ENCODE data around the gene SLFN12. TPM values are rescaled to one million over a fixed set of nuclear protein-coding genes. Genes with fewer than 3 reads are reported as not detected.
A peak's percentile ranks its signal among the peaks of the same experiment; 100 is the strongest.

Gene SLFN12
- total RNA-seq, result 10 to 100 TPM in 5 of 6 donors, 1 to 10 TPM in 1; 7.0 to 26.2 (median 12.3) TPM

GRCh38 chr17:35432176-35433074 lies at the start of gene SLFN12:
Gene SLFN12 (minus strand): TSS chr17:35432500. CDS start chr17:35423028, 9,472 bp downstream.
- Histone ChIP-seq H3K4me1 (peaks cover 21 to 35% (median 26%) of the 10 kb centered on the region in 4 donors), H3K27ac (peak within 1 kb of the TSS; percentile 84 to 91 (median 88)), H3K36me3 (no peaks in the 10 kb centered on the region), H3K27me3 (no peaks in the 10 kb centered on the region), H3K9me3 (no peaks in the 10 kb centered on the region), H3K4me3 (peak within 1 kb of the TSS; percentile 45 to 68 (median 58))
- ATAC-seq (ENCODE audit: low FRiP score in 2 of 2), result peak; percentile 94
- WGBS, 2 donors, result 7 to 20% methylated on average over 22 of the region's 22 CpGs
- peak in 1 of 6 experiments; percentile 3 for TF ChIP-seq CTCF (IDR thresholded peaks at IDR 0.05)
- TF ChIP-seq POLR2AphosphoS5 (IDR thresholded peaks at IDR 0.05), result peak in 1 of 2 donors; percentile 22
- peak in 1 of 4 donors; percentile 53 for TF ChIP-seq POLR2A (IDR thresholded peaks at IDR 0.05)
- no peak for TF ChIP-seq EP300 (IDR thresholded peaks at IDR 0.05)
- peak in 1 of 2 donors; percentile 80 for DNase-seq

GRCh38 chr17:35479271-35479670 lies 47.0 kb upstream of the SLFN12 start:
- no peak for TF ChIP-seq POLR2A (IDR thresholded peaks at IDR 0.05)
- TF ChIP-seq POLR2AphosphoS5 (IDR thresholded peaks at IDR 0.05), result no peak
- TF ChIP-seq EP300 (IDR thresholded peaks at IDR 0.05), result no peak
- no peak for TF ChIP-seq CTCF (IDR thresholded peaks at IDR 0.05)
- Histone ChIP-seq H3K36me3 (no peaks in the 10 kb centered on the region), H3K9me3 (no peaks in the 10 kb centered on the region), H3K27me3 (no peaks in the 10 kb centered on the region), H3K4me1 (no peaks in the 10 kb centered on the region), H3K27ac (no peak overlapping the region), H3K4me3 (no peak overlapping the region)
- WGBS, 2 donors, result 73 to 76% methylated on average over 5 of the region's 5 CpGs
- DNase-seq (no peak), ATAC-seq (ENCODE audit: low FRiP score in 2 of 2) (no peak)

GRCh38 chr17:35477248-35477647 lies 44.9 kb upstream of the SLFN12 start:
- 69 to 84% methylated on average over 5 of the region's 5 CpGs for WGBS, 2 donors

GRCh38 chr17:35476283-35476820 lies 44.1 kb upstream of the SLFN12 start:
- ATAC-seq (ENCODE audit: low FRiP score in 2 of 2) (no peak), DNase-seq (no peak)
- Histone ChIP-seq H3K27ac (no peak overlapping the region), H3K4me3 (no peak overlapping the region), H3K36me3 (no peaks in the 10 kb centered on the region), H3K4me1 (no peaks in the 10 kb centered on the region), H3K27me3 (no peaks in the 10 kb centered on the region), H3K9me3 (peaks cover 0 to 3% (median 0%) of the 10 kb centered on the region in 4 donors)
- WGBS, 2 donors, result 69 to 74% methylated on average over 2 of the region's 2 CpGs
- TF ChIP-seq POLR2A (IDR thresholded peaks at IDR 0.05) (no peak), CTCF (IDR thresholded peaks at IDR 0.05) (no peak), EP300 (IDR thresholded peaks at IDR 0.05) (no peak), POLR2AphosphoS5 (IDR thresholded peaks at IDR 0.05) (no peak)

More at GRCh38 chr17:35477248-35477647, 44.9 kb upstream of the SLFN12 start:
- Histone ChIP-seq H3K27me3 (no peaks in the 10 kb centered on the region), H3K4me3 (no peak overlapping the region), H3K36me3 (no peaks in the 10 kb centered on the region), H3K27ac (no peak overlapping the region), H3K4me1 (no peaks in the 10 kb centered on the region), H3K9me3 (peaks cover 0 to 1% (median 0%) of the 10 kb centered on the region in 4 donors)
- no peak for ATAC-seq (ENCODE audit: low FRiP score in 2 of 2)
- DNase-seq, result no peak
- TF ChIP-seq POLR2AphosphoS5 (IDR thresholded peaks at IDR 0.05), result no peak
- no peak for TF ChIP-seq CTCF (IDR thresholded peaks at IDR 0.05)
- no peak for TF ChIP-seq EP300 (IDR thresholded peaks at IDR 0.05)
- no peak for TF ChIP-seq POLR2A (IDR thresholded peaks at IDR 0.05)

Data from upper lobe of left lung (tissue), 6 donors.